Activated T-cell treated with anti-CD3 and anti-CD28 coated beads, Interleukin-2, amount 50 U/mL, for 4 hours (primary cell): ENCODE data around the gene MRPL53. TPM values are rescaled to one million over a fixed set of nuclear protein-coding genes. Genes with fewer than 3 reads are reported as not detected.

Experiments used
- ATAC-seq, 2 donors: fragments of 200-7000 bp; cut with Tn5 transposase; one replicate each; pipeline ENCODE4 v1.10.0; 2021
- DNase-seq: peaks from one replicate; pipeline ENCODE4 v3.0.0-alpha.2; 2020
- H3K27me3 Mint-ChIP-seq: one replicate; pipeline ENCODE4 v1.8.0; 2021; ENCODE audit warnings: low read depth, mixed read lengths
- H3K36me3 Mint-ChIP-seq: one replicate; pipeline ENCODE4 v1.8.0; 2022; ENCODE audit warnings: mixed read lengths; ENCODE audit not compliant: insufficient read depth
- H3K4me1 Mint-ChIP-seq: one replicate; pipeline ENCODE4 v1.8.0; 2021; ENCODE audit warnings: low read depth, mixed read lengths
- H3K4me3 Mint-ChIP-seq: one replicate; pipeline ENCODE4 v1.8.0; 2021; ENCODE audit warnings: mild to moderate bottlenecking, moderate library complexity, mixed read lengths
- H3K9me3 Mint-ChIP-seq: one replicate; pipeline ENCODE4 v1.8.0; 2021; ENCODE audit warnings: mixed read lengths
- total RNA-seq, 3 donors: library from RNA; stranded (reverse); gene quantifications; one replicate each; pipeline ENCODE4 v1.2.1, GENCODE V29; 2021

Gene MRPL53
- total RNA-seq, 3 donors from 2014 or later = 105 to 106 (median 106) TPM

DNA sequence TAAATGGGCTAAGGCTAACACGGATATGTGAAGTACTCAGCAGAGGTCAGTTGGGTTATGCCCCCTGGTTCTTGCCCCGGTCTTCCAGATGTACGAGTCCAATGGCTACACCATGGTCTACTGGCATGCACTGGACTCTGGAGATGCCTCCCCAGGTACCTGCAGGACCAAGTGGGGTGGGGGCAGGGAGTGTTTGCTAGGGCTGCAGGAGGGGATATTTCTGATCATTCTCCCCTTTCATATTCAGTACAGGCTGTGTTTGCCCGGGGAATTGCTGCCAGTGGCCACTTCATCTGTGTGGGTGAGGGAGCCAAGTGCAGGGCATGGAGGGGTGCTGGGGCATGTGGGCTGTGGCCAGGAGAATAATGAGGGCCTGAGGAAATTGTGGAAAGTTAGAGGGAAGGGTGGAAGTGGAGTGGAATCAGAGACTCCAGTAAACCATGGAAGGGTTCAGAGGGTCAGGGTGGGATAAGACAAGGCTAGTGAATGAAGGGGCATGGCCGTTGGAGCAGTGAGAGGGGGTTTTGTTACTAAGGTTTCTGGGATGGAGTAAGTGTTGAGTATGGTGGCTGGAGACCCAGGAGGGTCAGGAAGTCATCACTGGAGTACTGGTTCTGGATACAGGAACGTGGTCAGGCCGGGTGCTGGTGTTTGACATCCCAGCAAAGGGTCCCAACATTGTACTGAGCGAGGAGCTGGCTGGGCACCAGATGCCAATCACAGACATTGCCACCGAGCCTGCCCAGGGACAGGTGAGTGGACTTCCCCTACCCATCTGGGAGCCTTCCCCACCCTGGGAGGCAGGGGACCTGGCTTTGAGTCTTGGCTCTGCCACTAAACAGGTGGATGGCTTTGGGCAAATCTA lies 49.0 kb downstream of the MRPL53 start:
- Mint-ChIP-seq H3K4me1 (peaks cover 26% of the 10 kb centered on the region), H3K9me3 (no peaks in the 10 kb centered on the region), H3K4me3 (peak overlapping the region; percentile 91), H3K36me3 (peaks cover 6% of the 10 kb centered on the region), H3K27me3 (no peaks in the 10 kb centered on the region)
- ATAC-seq = no peak
- no peak for DNase-seq

Other genes starting within 250 kb of the MRPL53 start
- gene SLC4A5, start 129.3 kb downstream of the MRPL53 start, total RNA-seq = 1 to 10 TPM; 1.3 to 1.5 (median 1.4) TPM
- gene DCTN1, start 92.4 kb downstream of the MRPL53 start, total RNA-seq = 10 to 100 TPM; 94.4 to 97.7 (median 97.6) TPM
- gene C2orf81, start 51.1 kb downstream of the MRPL53 start, total RNA-seq = 1 to 10 TPM; 1.3 to 1.4 (median 1.4) TPM
- gene WDR54, start 51.0 kb downstream of the MRPL53 start, total RNA-seq = 10 to 100 TPM; 29.1 to 32.1 (median 31.3) TPM
- gene RTKN, start 30.7 kb downstream of the MRPL53 start, total RNA-seq = 1 to 10 TPM in 1 of 3 donors, under 1 TPM in 2; 0.47 to 1.0 (median 0.71) TPM
- 10 to 100 TPM; 49.3 to 72.6 (median 55.8) TPM for gene INO80B, start 17.6 kb downstream of the MRPL53 start, total RNA-seq
- 10 to 100 TPM; 19.3 to 21.5 (median 19.4) TPM for gene WBP1, start 14.2 kb downstream of the MRPL53 start, total RNA-seq
- gene MOGS, start 7.3 kb downstream of the MRPL53 start, total RNA-seq = 100 to 1,000 TPM in 2 of 3 donors, 10 to 100 TPM in 1; 98.7 to 107 (median 103) TPM
- gene CCDC142, start 10.3 kb upstream of the MRPL53 start, total RNA-seq = 10 to 100 TPM; 13.7 to 17.3 (median 13.9) TPM
- 10 to 100 TPM; 22.4 to 23.8 (median 23.4) TPM for gene TTC31, start 10.4 kb upstream of the MRPL53 start, total RNA-seq
- under 1 TPM in 2 of 3 donors, not detected in 1; 0.22 to 0.24 TPM for gene LBX2, start 26.9 kb upstream of the MRPL53 start, total RNA-seq
- 10 to 100 TPM; 21.7 to 32.4 (median 28.8) TPM for gene PCGF1, start 35.0 kb upstream of the MRPL53 start, total RNA-seq
- not detected for gene TLX2, start 41.8 kb upstream of the MRPL53 start, total RNA-seq
- gene DQX1, start 53.6 kb upstream of the MRPL53 start, total RNA-seq = under 1 TPM; 0.28 to 0.34 (median 0.30) TPM
- 100 to 1,000 TPM; 200 to 204 (median 203) TPM for gene AUP1, start 57.0 kb upstream of the MRPL53 start, total RNA-seq
- gene HTRA2, start 57.3 kb upstream of the MRPL53 start, total RNA-seq = 10 to 100 TPM; 46.2 to 54.6 (median 50.5) TPM
- 1 to 10 TPM in 1 of 3 donors, under 1 TPM in 2; 0.49 to 1.0 (median 0.99) TPM for gene LOXL3, start 81.3 kb upstream of the MRPL53 start, total RNA-seq
- 10 to 100 TPM; 24.1 to 27.9 (median 25.9) TPM for gene DOK1, start 82.0 kb upstream of the MRPL53 start, total RNA-seq
- not detected for gene M1AP, start 175.7 kb upstream of the MRPL53 start, total RNA-seq
- gene SEMA4F, start 181.6 kb upstream of the MRPL53 start, total RNA-seq = 1 to 10 TPM; 5.3 to 6.4 (median 5.4) TPM